HuH-7.5 (cell line): Measurements from ENCODE around the gene OR52N1.

Experiments
- DNase-seq: peaks from one replicate; pipeline ENCODE4 v3.0.0; 2011; ENCODE audit warnings: low spot score

The OR52N1 gene

DNA sequence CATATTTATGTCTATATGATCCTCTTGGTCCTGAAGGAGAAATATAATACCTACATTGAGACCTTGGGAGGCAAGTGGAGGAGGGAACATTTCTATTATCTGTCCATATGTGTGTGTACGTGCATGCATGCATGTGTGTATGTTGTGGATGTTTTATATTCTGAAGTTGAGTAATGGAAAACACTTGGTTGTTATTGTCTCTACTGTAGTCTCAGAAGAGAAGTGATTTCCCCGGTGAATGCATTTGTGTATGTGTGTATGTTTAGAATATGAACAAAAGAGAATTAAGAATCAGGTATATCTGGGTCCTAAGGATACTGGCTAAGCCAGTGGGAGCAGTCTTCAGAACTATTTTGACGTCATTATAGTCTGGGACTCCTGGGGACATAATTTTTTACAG is at the start of gene OR52N1:
Gene OR52N1 (minus strand): TSS at position 101 of the 400 bp plus-strand sequence. CDS start 2,449 bp downstream, outside the sequence.
- no peak for DNase-seq

DNA sequence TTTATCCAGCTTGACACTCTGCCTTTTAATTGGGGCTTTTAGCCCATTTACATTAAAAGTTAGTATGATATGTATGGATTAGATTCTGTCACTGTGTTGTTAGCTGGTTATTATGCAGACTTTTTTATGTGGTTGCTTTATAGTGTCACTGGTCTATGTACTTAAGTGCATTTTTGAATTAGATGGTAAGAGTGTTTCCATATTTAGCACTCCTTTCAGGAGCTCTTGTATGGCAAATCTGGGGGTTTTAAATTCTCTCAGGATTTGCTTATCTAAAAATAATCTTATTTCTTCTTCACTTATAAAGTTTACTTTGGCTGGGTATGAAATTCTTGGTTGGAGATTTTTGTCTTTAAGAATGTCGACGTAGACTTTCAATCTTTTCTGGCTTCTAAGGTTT is 46.6 kb upstream of the OR52N1 start:
- DNase-seq = no peak

DNA sequence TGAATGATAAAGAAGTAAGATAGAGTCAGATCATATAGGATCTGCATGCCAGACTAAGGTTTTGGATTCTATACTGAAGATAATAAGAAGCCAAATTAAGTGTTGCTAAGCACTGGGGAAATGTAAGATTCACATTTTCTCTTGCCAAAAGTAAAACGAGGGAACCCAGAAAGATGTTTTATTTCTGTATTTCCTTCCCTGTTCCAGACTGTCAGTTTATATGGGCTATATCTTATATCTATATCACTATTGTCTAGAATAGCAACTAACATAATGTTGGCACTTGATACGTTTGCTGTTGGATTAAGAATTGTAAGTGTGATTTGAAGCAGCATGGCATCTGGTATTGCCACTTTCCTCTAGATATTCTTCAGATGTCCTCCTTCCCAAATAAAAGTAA is 42.4 kb upstream of the OR52N1 start:
- no peak for DNase-seq

DNA sequence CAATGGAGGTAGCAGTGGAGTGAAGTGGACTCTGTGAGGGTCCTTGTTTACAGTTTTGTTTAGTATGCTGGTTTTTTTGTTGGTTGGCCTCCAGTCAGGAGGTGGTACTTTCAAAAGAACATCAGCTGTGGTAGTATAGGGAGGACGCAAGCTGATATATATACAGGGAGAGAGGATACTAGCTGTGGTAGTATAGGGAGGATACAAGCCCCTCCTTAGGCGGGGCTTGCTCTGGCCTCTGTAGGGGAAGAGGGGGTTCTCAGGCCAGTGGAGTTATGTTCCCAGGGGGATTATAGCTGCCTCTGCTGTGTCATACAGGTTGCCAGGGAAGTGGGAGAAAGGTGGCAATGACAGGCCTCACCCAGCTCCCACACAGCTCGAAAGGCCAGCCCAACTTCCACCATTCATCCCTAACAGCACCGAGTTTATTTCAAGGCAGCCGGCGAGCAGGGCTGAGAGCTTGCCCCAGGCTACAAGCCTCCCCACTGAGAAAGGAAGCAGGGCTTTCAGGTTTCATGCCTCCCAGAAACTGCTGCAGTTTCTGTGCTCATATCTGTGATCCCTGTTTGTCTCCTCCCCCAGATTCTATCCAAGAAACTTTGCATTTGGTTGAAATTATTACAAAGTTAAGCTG is 40.2 kb upstream of the OR52N1 start:
- no peak for DNase-seq

DNA sequence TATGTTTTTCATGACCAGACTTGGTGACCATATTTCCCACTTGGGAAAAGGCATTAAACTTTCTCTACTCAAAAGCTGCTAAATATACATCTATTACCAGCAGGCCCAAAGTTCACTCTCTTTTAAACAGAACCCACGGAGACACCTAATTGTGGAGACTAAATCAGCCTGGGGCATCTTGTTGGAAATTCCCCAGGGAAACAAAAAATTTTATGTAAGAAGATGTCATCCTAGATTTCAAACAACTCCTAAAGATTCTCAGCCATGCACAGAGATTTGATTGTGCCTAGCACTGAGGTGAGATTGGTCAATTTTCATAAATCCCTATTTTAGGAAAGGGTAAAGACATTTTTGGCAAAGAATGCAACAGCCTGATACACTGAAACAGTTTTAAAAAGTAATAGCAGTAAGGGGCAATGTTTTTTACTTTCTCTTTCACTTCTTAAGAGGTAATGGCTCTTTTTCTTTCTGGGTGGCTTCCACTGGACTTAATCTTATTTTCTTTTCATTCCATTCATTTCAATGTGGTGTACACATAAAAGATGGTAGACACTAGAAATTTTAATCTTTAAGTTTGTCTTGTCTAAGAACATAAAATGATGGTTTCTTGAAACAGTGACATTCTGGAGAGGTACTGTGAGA is 27.3 kb upstream of the OR52N1 start:
- DNase-seq = no peak

DNA sequence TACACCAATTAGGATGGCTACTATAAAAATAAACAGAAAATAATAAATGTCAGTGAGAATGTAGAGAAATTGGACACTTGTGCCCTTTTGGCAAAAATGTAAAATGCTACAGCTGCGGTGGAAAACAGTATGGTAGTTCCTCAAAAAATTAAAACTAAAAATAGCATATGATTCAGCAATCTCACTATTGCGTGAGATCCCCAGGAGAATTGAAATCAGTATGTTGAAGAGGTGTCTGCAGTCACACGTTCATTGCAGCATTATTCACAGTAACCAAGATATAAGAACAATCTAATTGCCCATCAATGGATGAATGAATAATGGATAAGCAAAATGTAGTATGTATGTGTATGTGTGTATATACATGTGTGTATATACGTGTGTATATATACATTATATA is 24.5 kb upstream of the OR52N1 start:
- DNase-seq = no peak

DNA sequence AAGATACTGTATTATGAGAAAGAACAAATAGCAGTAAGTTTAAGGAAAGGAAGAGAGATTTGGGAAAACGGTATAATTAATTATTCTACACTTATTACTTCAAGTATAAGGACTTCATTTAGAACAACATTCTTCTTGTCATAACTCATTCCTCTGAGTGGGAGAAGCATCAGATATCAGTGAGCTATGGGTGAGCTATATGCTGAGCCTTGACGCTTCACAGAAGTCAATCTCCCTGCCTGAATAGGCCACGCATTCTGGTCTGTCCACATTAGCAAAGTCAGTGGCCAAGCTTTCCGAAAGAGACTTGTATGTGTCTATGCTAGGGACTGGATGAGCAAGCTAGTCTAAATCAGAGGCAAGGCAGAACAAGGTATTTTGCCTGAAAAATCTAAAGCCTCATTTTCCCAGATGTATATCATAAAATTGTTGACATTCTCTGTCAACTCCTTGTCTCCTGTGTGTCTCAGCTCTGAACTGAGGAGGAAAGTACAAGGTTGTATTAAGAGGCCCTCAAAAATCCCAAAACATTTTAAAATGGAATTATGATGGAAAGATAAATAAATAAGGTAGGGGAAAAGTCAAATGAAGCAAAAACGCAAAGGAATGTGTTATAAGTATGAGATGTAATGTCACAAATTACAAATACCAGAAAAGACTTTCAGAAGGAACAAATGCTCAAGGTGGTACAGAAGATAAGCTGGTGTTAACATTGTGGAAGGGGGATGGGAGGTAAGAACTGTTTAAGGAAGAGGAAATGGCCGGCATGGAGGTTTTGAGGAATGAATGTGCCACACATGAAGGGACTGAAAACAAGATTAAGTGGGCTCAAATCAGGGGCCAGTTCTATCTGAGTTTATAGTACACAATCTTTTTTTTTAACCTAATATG is 19.1 kb upstream of the OR52N1 start:
- DNase-seq = no peak

DNA sequence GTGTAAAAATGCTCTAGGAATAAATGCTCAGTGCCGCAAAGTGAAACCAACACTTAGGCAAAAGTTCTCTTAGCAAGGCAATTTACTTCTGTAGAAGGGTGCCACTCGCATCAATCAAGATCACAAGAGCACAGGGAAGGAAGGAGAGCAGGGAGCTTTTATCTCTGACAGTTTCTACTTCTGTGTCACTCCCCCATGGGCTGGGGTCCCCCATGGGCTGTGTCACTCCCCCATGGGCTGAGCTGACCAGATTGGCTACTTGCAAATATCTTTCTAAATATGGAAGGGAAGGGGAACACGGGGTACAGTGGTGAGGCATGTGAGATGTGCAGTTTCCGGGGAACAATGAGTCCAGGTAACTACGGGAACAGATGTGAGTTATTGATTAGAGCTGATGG is 18.1 kb upstream of the OR52N1 start:
- DNase-seq = no peak

DNA sequence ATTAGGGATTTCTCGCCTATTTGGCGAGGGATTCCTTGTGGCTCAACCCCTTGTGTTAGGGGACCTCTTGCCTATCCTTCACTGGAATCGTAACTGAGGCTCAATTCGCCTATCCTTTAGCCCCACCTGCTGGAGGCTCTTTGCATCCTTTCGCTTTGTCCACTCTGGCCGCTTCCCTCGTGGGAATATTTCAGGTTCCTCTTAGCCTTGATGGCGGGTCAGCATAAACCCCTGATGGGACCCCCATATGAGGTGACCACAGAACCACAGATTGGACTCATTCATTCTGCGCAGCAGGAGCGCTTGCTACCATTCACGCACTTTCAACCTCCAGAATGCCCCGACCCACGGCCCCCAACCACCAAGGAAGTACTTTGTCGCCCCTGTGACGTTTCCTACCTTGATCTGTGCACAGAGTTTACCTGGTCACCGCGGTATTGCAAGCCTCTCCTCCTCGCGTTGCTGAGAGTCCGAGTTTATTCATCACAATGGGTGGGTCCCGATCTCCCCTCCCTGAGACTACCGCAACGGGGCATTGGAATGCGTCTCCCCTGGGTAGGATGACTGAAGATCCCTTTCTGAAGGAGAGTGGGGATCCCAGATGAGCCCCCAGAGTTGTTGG is 17.5 kb upstream of the OR52N1 start, which contains the start of gene OR52N2:
Gene OR52N2 (plus strand): TSS at position 425 of the 622 bp plus-strand sequence. CDS start 11,412 bp downstream, outside the sequence.
- no peak for DNase-seq

DNA sequence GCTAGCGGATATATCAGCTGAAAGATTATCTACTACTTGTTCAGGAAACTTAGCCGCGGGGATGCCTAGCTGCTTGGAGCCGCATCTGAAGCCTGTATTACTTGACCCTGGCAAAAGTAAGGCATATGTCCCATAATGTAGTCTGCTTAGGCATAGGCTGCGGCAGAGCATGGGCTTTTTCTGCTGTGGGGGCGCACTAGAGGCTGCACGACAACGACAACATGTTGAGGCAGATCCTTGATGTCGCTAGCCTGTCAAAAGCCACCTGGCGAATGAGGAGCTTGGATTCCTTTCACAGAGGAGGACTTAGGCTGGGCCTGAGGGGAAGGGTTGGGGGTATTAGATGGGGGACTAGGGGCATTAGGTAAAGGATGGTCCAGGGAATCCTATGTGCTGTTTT is 16.5 kb upstream of the OR52N1 start:
- DNase-seq = no peak

DNA sequence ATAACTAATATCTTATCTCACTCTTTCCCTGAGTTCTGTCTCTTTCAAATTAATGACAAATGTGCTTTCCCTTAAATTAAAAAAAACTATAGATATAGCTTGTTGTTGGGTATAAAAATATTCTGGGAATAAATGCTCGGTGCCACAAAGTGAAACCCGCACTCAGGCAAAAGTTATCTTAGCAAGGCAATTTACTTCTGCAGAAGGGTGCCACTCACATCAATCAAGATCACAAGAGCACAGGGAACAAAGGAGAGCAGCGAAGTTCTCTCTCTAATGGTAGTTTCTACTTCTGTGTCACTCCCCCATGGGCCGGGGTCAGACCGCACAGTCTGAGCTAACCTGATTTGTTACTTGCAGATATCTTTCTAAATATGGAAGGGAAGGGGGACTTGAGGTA is 12.9 kb upstream of the OR52N1 start:
- DNase-seq = no peak

DNA sequence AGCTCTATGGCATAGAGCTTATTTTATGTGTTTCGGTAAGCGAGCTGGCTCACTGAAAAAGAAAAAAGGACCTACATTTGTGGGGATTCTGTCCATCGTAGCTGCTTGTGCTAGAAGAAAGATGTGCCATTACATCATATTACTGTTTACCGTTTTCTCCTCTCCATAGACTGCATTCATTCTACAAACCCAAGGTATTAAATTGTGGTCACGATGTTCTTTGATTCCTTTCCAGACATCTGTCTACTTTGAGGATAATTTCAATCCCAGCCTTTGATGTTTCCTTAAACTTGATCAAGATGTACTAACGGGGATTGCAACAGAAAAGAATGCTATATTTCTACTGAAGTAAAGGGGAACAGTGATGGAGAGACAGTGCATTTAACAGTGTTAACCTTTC is 5.5 kb upstream of the OR52N1 start:
- no peak for DNase-seq

DNA sequence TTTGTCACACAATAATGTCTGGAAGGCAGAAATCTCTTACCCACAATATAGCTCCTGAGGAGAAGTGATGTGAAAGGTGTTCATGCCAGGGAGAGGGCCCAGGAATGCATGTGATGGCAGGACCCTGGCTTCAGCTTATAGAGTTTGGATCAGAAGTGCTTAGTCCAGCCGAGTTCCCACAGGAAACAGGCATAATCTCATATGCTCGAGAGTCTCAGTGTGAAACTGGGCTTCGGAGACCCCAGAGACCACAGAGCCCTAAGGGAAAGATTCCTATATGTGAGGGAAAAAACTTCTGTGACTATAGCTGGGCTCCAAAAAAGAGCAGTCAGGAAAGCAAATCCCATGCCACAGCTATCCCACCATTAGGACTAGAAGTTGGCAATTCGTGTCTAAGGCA is 7.8 kb downstream of the OR52N1 start, which contains the start of gene OR52N5:
Gene OR52N5 (minus strand): TSS at position 101 of the 400 bp plus-strand sequence. CDS start 4,721 bp downstream, outside the sequence.
- no peak for DNase-seq

DNA sequence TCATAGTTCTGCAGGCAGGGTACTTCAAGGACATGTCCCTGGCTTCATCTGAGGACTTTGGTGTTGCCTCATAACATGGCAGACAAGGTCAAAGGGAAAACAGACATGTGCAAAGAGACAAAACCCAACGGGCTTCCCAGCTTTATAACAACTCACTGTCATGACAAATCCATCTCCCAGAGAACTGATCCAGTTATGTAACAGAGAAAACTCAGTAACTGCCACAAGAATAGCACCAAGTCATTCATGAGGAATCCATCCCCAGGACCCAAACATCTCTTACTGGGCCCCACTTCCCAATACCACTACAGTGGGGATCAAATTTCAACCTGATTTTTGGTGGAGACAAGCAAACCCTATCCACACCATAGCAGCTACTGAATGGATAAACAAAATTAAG is 24.0 kb downstream of the OR52N1 start:
- no peak for DNase-seq

DNA sequence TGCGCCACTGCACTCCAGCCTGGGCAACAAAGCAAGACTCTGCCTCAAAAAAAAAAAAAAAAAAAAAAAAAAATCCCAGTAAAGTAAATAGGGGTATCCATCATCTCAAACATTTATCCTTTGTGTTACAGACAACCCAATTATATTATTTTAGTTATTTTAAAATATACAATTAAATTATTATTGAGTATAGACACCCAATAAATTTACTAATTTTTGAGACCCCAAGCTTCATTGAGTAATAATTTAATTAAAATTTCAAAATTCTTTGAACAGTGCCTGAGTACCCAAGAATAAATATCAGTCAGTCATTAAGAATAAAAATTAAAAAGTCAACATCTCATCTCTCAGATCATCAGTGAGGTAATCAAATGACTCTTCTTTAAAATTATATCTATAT is 37.1 kb downstream of the OR52N1 start, which contains the start of gene OR52N4:
Gene OR52N4 (plus strand): TSS at position 301 of the 400 bp plus-strand sequence. CDS start 498 bp downstream, outside the sequence.
- no peak for DNase-seq

DNA sequence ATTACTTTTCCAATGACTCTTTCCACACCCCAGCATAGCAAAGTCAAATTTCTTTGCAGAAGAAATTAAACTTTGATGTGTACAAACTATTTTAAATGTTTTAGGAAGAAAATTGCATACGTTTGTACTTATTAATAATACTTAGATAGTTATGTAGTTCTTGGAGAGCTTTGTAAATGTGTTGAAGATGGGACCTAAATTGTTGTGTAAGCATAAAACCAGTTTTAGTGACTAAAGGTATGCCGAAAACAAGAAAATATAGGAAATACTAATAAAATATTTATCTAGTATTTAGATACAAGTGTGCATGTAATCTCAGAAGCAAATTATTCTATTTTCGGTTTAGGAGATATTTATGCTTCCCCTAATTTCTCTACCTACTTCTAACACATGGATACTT is 41.2 kb downstream of the OR52N1 start:
- no peak for DNase-seq

DNA sequence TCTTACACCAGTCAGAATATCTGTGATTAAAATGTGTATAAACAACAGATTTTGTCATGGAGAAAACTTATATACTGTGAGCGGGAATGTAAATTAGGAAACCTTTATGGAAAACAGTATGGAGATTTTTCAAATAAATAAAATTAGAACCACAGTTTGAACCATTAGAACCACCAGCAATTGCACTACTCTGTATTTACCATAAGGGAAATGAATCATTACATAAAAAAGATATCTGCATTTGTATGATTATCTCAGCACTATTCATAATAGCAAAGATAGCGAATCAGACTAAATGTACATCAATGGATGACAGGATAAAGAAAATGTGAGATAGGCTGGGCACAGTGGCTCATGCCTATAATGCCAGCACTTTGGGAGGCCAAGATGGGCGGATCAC is 44.5 kb downstream of the OR52N1 start:
- DNase-seq = no peak

DNA sequence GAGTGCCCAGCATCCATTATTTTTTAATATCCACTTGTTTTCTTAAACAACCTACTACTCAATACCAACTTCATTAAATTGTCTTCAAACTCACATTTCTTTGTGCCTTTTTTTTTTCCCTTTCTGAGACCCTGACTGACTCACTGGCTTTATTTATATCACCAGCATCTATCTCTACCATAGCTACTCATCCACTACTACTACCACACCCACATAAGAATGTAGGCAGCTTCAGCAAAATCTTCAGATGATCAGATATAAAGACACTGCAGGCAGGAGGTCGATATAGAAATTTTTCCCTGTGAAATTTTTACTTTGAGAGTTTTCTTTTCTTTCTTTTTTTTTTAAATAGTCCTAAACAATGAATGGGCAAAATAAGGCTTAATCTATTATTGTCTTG is 52.6 kb downstream of the OR52N1 start:
- no peak for DNase-seq

DNA sequence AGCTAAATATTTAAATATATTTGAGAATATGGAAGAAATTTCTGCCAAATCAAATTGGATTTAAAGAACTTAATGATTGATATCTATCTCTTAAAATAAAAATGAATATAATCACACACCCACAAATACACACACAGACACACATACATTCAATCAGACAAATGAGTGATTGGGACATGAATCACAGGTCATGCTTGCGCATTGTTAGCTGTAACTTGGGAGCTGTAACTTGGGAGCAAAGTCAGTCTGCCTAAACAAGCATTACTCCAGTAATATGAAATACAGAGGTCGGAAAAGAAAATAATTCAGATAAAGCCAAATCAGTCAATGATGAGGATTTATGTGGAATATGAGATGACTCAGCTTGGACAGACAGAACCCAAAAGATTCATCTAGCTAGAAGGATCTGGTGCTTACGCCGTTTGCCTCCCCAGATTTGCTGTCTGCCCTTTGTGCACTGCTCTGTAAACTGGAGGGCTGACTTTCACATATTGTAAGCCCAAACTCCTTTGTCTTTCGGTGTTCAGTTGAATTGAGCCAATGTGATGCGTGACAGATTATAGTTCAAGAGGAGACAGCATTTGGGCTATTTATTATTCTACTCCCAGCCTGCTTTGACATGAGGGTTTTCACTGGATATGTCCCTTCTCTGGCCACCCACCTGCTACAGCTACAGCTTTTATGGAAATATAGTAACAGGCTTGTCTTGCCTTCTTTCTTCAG is 53.2 kb downstream of the OR52N1 start:
- DNase-seq = no peak

DNA sequence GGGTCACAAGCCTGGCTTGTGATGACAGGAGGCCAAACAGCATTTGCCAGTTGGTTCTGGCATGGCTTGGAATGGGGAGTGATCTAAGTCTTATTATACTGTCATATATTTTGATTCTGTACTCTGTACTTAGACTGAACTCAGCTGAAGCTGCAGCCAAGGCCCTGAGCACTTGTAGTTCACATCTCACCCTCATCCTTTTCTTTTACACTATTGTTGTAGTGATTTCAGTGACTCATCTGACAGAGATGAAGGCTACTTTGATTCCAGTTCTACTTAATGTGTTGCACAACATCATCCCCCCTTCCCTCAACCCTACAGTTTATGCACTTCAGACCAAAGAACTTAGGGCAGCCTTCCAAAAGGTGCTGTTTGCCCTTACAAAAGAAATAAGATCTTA is 54.0 kb downstream of the OR52N1 start:
- no peak for DNase-seq
